Pancreas (tissue), 10 donors: Measurements from ENCODE around the gene CYP4F3. TPM values are rescaled to one million over a fixed set of nuclear protein-coding genes. Genes with fewer than 3 reads are reported as not detected.

ENCODE experiments used
- ATAC-seq, 4 donors: fragments of 200-7000 bp; cut with Tn5 transposase; one replicate each; pipeline versions ENCODE4 v1.8.0 to v1.9.1; 2020; ENCODE audit warnings: mild to moderate bottlenecking in 4 of 4, moderate library complexity in 4 of 4
- DNase-seq, 6 donors: peaks; one replicate each; pipeline ENCODE4 v3.0.0-alpha.2; 2020
- FAIRE-seq: peaks from 2 replicates; lab custom pipeline; 2012; peaks lifted over from hg19 to GRCh38; lab: Jason Lieb, UNC
- H3K27ac ChIP-seq, 4 donors: fragments of 200-600 bp; sonication (generic); 1 replicate in 3 of 4; 2 replicates in 1 of 4; pipeline versions ENCODE4 v1.5.0 to v1.8.0; 2020
- H3K27me3 ChIP-seq, 4 donors: fragments of 200-600 bp; one replicate each; pipeline ENCODE4 v1.8.0; 2021
- H3K36me3 ChIP-seq, 3 donors: fragments of 200-600 bp; sonication (generic) in 1 of 3; one replicate each; pipeline versions ENCODE4 v1.5.0 to v1.8.0; 2020 to 2021
- H3K4me1 ChIP-seq, 3 donors: fragments of 200-600 bp; one replicate each; pipeline ENCODE4 v1.8.0; 2021
- H3K4me3 ChIP-seq, 4 donors: fragments of 200-600 bp; sonication (generic) in 2 of 4; one replicate each; pipeline versions ENCODE4 v1.5.0 to v1.8.0; 2020 to 2021
- H3K9me3 ChIP-seq, 4 donors: fragments of 200-600 bp; one replicate each; pipeline ENCODE4 v1.8.0; 2021
- WGBS, 2 donors: extraction: QIAGEN DNeasy Blood & Tissue Kit; methylation state at CpG; one replicate each; pipeline ENCODE4 v1.1.7; 2013; 5-methylcytosine and 5-hydroxymethylcytosine counted together
- intact Hi-C, 3 donors: fragments of 100-400 bp; cut with DNase I; formaldehyde crosslinking; loops; one replicate each; pipeline versions ENCODE4 v1.11.1 to v1.14.2; 2022
- polyA plus RNA-seq, 2 donors: library from polyadenylated mRNA; stranded (reverse); fragments of 200-250 nt; gene quantifications; one replicate each; pipeline ENCODE4 v1.2.3, GENCODE V29; 2013
- total RNA-seq, 6 donors: library from RNA; stranded (reverse); fragmentation: NEBNext Ultra II Directional in 4 of 6; extraction: Animal tissue kit (Norgen Biotek cat#: 25700) in 4 of 6; gene quantifications; one replicate each; pipeline versions ENCODE4 v1.2.1 to v1.2.4, GENCODE V29; 2021 to 2023
- TF ChIP-seq, protein P1 (sequence below), 4 donors: fragments of 200-600 bp; sonication (generic) in 3 of 4; IDR thresholded peaks; one replicate each; pipeline versions ENCODE4 v1.5.0 to v1.8.0; 2021; ENCODE audit warnings: antibody characterized with exemption in 4 of 4
- donor health status: healthy with polysubstance abuse.
- donor health status: DM: no; HTN: no; CAD: no; lungs with moderate emphysema.
- donor health status: DM: no; HTN: no; CAD: no.
- donor health status: control.
- donor health status: control.
- donor health status: Bipolar disorder and iron deficiency.
- donor health status: DM: yes; HTN: yes; CAD: no.
- donor health status: DM: no; HTN: no; CAD: no.
- donor health status: DM: no; HTN: no; CAD: no.
- donor health status: DM: yes; HTN: yes; CAD: no.

Gene CYP4F3
- total and polyA plus RNA-seq, 8 donors = 0.23 to 1.8 (median 0.47) TPM

GRCh38 chr19:15683411-15683810, 42.7 kb downstream of the CYP4F3 start:
- no peak for DNase-seq
- TF ChIP-seq, protein P1, sequence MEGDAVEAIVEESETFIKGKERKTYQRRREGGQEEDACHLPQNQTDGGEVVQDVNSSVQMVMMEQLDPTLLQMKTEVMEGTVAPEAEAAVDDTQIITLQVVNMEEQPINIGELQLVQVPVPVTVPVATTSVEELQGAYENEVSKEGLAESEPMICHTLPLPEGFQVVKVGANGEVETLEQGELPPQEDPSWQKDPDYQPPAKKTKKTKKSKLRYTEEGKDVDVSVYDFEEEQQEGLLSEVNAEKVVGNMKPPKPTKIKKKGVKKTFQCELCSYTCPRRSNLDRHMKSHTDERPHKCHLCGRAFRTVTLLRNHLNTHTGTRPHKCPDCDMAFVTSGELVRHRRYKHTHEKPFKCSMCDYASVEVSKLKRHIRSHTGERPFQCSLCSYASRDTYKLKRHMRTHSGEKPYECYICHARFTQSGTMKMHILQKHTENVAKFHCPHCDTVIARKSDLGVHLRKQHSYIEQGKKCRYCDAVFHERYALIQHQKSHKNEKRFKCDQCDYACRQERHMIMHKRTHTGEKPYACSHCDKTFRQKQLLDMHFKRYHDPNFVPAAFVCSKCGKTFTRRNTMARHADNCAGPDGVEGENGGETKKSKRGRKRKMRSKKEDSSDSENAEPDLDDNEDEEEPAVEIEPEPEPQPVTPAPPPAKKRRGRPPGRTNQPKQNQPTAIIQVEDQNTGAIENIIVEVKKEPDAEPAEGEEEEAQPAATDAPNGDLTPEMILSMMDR (IDR thresholded peaks at IDR 0.05) = no peak
- intact Hi-C loops = no loop called here
- no peak overlapping the region for H3K27ac ChIP-seq
- FAIRE-seq = no peak
- no peak overlapping the region for H3K4me3 ChIP-seq
- H3K36me3 ChIP-seq = no peaks in the 10 kb centered on the region
- no peak for ATAC-seq
- no peaks in the 10 kb centered on the region for H3K9me3 ChIP-seq
- WGBS, 2 donors = 63 to 73% methylated on average over 10 of the region's 10 CpGs
- no peaks in the 10 kb centered on the region for H3K27me3 ChIP-seq
- no peaks in the 10 kb centered on the region for H3K4me1 ChIP-seq

GRCh38 chr19:15684828-15685227, 44.1 kb downstream of the CYP4F3 start:
- TF ChIP-seq, protein P1 (IDR thresholded peaks at IDR 0.05) = no peak
- Histone ChIP-seq H3K4me1 (no peaks in the 10 kb centered on the region), H3K9me3 (no peaks in the 10 kb centered on the region), H3K27me3 (no peaks in the 10 kb centered on the region), H3K4me3 (no peak overlapping the region), H3K36me3 (no peaks in the 10 kb centered on the region), H3K27ac (no peak overlapping the region)
- DNase-seq (no peak), ATAC-seq (no peak), FAIRE-seq (no peak)
- intact Hi-C loops = no loop called here
- WGBS, 2 donors = 21 to 27% methylated on average over 7 to 9 of the region's 9 CpGs

GRCh38 chr19:15696654-15697194, 56.0 kb downstream of the CYP4F3 start:
- Histone ChIP-seq H3K36me3 (no peaks in the 10 kb centered on the region), H3K27me3 (no peaks in the 10 kb centered on the region), H3K27ac (no peak overlapping the region), H3K4me3 (no peak overlapping the region), H3K4me1 (no peaks in the 10 kb centered on the region), H3K9me3 (no peaks in the 10 kb centered on the region)
- 53 to 61% methylated on average over 19 of the region's 19 CpGs for WGBS, 2 donors
- FAIRE-seq (no peak), ATAC-seq (no peak), DNase-seq (no peak)
- intact Hi-C loops = no loop called here
- TF ChIP-seq, protein P1 (IDR thresholded peaks at IDR 0.05) = no peak

GRCh38 chr19:15701757-15702533, 61.2 kb downstream of the CYP4F3 start:
- ATAC-seq (peak in 2 of 4 donors; percentile 49 to 66), DNase-seq (no peak), FAIRE-seq (no peak)
- Histone ChIP-seq H3K27ac (no peak overlapping the region), H3K4me1 (no peaks in the 10 kb centered on the region), H3K9me3 (no peaks in the 10 kb centered on the region), H3K27me3 (no peaks in the 10 kb centered on the region), H3K36me3 (no peaks in the 10 kb centered on the region), H3K4me3 (no peak overlapping the region)
- intact Hi-C loops = no loop called here
- WGBS, 2 donors = 49 to 50% methylated on average over 3 to 4 of the region's 4 CpGs
- TF ChIP-seq, protein P1 (IDR thresholded peaks at IDR 0.05) = no peak

- no peaks in the 10 kb centered on the region for H3K36me3 ChIP-seq
- ATAC-seq (peak; percentile 46 to 92 (median 80)), FAIRE-seq (no peak), DNase-seq (peak; percentile 36 to 74 (median 54))
- TF ChIP-seq, protein P1 (IDR thresholded peaks at IDR 0.05) = no peak
- no peak overlapping the region for H3K27ac ChIP-seq
- H3K4me1 ChIP-seq = no peaks in the 10 kb centered on the region
- intact Hi-C loops = no loop called here
- WGBS, 2 donors = 4 to 9% methylated on average over 7 of the region's 7 CpGs
- H3K27me3 ChIP-seq = no peaks in the 10 kb centered on the region
- no peaks in the 10 kb centered on the region for H3K9me3 ChIP-seq
- H3K4me3 ChIP-seq = no peak overlapping the region
These were observed 61.8 kb downstream of the CYP4F3 start for GRCh38 chr19:15702534-15702930.
